K562 (cell line): ENCODE results near the gene DNAJA1. TPM values are rescaled to one million over a fixed set of nuclear protein-coding genes. Genes with fewer than 3 reads are reported as not detected.
A peak's percentile ranks its signal among the peaks of the same experiment; 100 is the strongest.

ENCODE experiments used
- ATAC-seq: fragments of 200-7000 bp; cut with Tn5 transposase; 3 replicates; pipeline ENCODE4 v1.9.1; 2020; ENCODE audit warnings: moderate library complexity
- BruUV-seq: library from RNA; stranded (reverse); fragments of 400-500 nt; replicated peaks from 2 replicates; lab custom pipeline; 2021; lab: Mats Ljungman, UMichigan
- CTCF ChIA-PET: fragments of 300-600 bp; formaldehyde crosslinking; extraction: SDS; loops from one replicate; lab custom pipeline; 2021; ENCODE audit warnings: low intra/inter-chr PET ratio; lab: Yijun Ruan, JAX
- POLR2A ChIA-PET: fragments of 300-600, 350-650 bp; sonication (Branson Sonifier 250); formaldehyde crosslinking; extraction: SDS; loops from one replicate; lab custom pipeline; 2021; ENCODE audit warnings: antibody characterized with exemption, inconsistent platforms; lab: Yijun Ruan, JAX
- DNase-seq, 4 experiments: peaks; one replicate each; pipeline versions ENCODE4 v3.0.0 to v3.0.0-alpha.2; 2011 to 2018; ENCODE audit warnings: low spot score in 3 of 4, mixed read lengths in 3 of 4; ENCODE audit errors: extremely low read depth in 1 of 4
- FAIRE-seq: peaks from 2 replicates; lab custom pipeline; 2011; peaks lifted over from hg19 to GRCh38; lab: Jason Lieb, UNC
- H2AFZ ChIP-seq: 2 replicates; pipeline ENCODE4 v1.6.0; 2011; ENCODE audit warnings: low read depth, low read length, control low read depth, inconsistent platforms
- H3K27ac ChIP-seq: fragments of 200-600 bp; 3 replicates; pipeline ENCODE4 v1.8.0; 2011; ENCODE audit warnings: low read depth, mild to moderate bottlenecking, control low read depth, inconsistent platforms, low read length, moderate library complexity, mixed read lengths; ENCODE audit errors: extremely low read depth
- H3K27me3 ChIP-seq, 2 experiments: fragments of 300-600 bp in 1 of 2; 2 replicates in 1 of 2; 3 replicates in 1 of 2; pipeline versions ENCODE4 v1.6.0 to v1.8.0; 2011; ENCODE audit warnings: inconsistent platforms in 2 of 2, low read length in 2 of 2, mild to moderate bottlenecking in 1 of 2, mixed read lengths in 1 of 2, moderate library complexity in 1 of 2; ENCODE audit not compliant: control insufficient read depth in 2 of 2, insufficient read depth in 2 of 2
- H3K36me3 ChIP-seq: fragments of 300-600 bp; 3 replicates; pipeline ENCODE4 v1.8.0; 2011; ENCODE audit warnings: mild to moderate bottlenecking, low read length, inconsistent platforms; ENCODE audit not compliant: control insufficient read depth, insufficient read depth
- H3K4me1 ChIP-seq, 2 experiments: fragments of 200-600 bp in 1 of 2; replicated peaks in 1 of 2; 2 replicates in 1 of 2; 3 replicates in 1 of 2; pipeline versions ENCODE4 v1.5.1 to v1.8.0; 2011; ENCODE audit warnings: inconsistent platforms in 2 of 2, low read length in 2 of 2, mild to moderate bottlenecking in 1 of 2, mixed read lengths in 1 of 2, moderate library complexity in 1 of 2; ENCODE audit not compliant: control insufficient read depth in 2 of 2, insufficient read depth in 2 of 2
- H3K4me2 ChIP-seq: 2 replicates; pipeline ENCODE4 v1.6.1; 2011; ENCODE audit warnings: low read length, control low read depth, inconsistent platforms, mixed read lengths; ENCODE audit not compliant: insufficient read depth
- H3K4me3 ChIP-seq: fragments of 200-600 bp; sonication (generic), shearing (Covaris generic); 2 replicates; pipeline ENCODE4 v1.5.1; 2016; ENCODE audit warnings: control low read depth, inconsistent platforms
- H3K79me2 ChIP-seq: fragments of 200-600 bp; 3 replicates; pipeline ENCODE4 v1.8.0; 2011; ENCODE audit warnings: low read length, inconsistent platforms; ENCODE audit not compliant: control insufficient read depth, insufficient read depth
- H3K9ac ChIP-seq, 2 experiments: 2 replicates each; pipeline versions ENCODE4 v1.6.0 to v1.6.1; 2011; ENCODE audit warnings: low read depth in 2 of 2, low read length in 2 of 2, control low read depth in 1 of 2, inconsistent platforms in 1 of 2, mild to moderate bottlenecking in 1 of 2, mixed read lengths in 1 of 2; ENCODE audit not compliant: insufficient read depth in 1 of 2
- H3K9me1 ChIP-seq: one replicate; pipeline ENCODE4 v1.6.0; 2011; ENCODE audit warnings: inconsistent platforms, mild to moderate bottlenecking, low read length, moderate library complexity; ENCODE audit not compliant: control insufficient read depth, insufficient read depth
- H3K9me3 ChIP-seq: replicated peaks from 2 replicates; pipeline ENCODE4 v1.5.1; 2011; ENCODE audit warnings: low read depth, low read length, inconsistent platforms; ENCODE audit not compliant: control insufficient read depth, insufficient read depth
- H4K20me1 ChIP-seq: replicated peaks from 2 replicates; pipeline ENCODE4 v1.6.1; 2011; ENCODE audit warnings: low read length, inconsistent platforms, mixed read lengths; ENCODE audit not compliant: control insufficient read depth, insufficient read depth
- ARHGAP35 ChIP-seq: fragments of 450-650 bp; IDR thresholded peaks from 2 replicates; pipeline ENCODE4 v1.6.1; 2018; ENCODE audit not compliant: partially characterized antibody
- BRD9 ChIP-seq: fragments of 450-650 bp; IDR thresholded peaks from 2 replicates; pipeline ENCODE4 v1.6.1; 2018; ENCODE audit warnings: low read depth; ENCODE audit not compliant: partially characterized antibody
- HMGN3 ChIP-seq: IDR thresholded peaks from 2 replicates; pipeline ENCODE4 v1.6.1; 2011; ENCODE audit warnings: borderline replicate concordance, low read depth, mild to moderate bottlenecking, mixed read lengths, low read length; ENCODE audit not compliant: insufficient read length; ENCODE audit errors: extremely low read depth
- MCM7 ChIP-seq, 2 experiments: fragments of 450-650 bp; IDR thresholded peaks; 2 replicates each; pipeline ENCODE4 v1.6.1; 2016 to 2018
- MTF1 ChIP-seq: fragments of 250-450 bp; sonication (Bioruptor Pico); IDR thresholded peaks from 2 replicates; pipeline ENCODE4 v1.9.0; 2021; ENCODE audit warnings: moderate library complexity, mild to moderate bottlenecking, inconsistent platforms, borderline replicate concordance
- PHB2 ChIP-seq: fragments of 450-650 bp; IDR thresholded peaks from 2 replicates; pipeline ENCODE4 v1.6.1; 2017; ENCODE audit warnings: low read depth
- SRF ChIP-seq, 2 experiments: fragments of 250-450, 450-650 bp in 1 of 2; sonication (Bioruptor Pico) in 1 of 2; sonication (generic) in 1 of 2; formaldehyde crosslinking; IDR thresholded peaks; 2 replicates each; pipeline versions ENCODE4 v1.5.0 to v1.5.1; 2020 to 2022; ENCODE audit warnings: mild to moderate bottlenecking in 1 of 2, missing genetic modification reagents in 1 of 2
- STAG1 ChIP-seq: sonication (generic); formaldehyde crosslinking; IDR thresholded peaks from 2 replicates; pipeline ENCODE4 v1.5.0; 2020; ENCODE audit warnings: missing genetic modification reagents, borderline replicate concordance
- SUPT5H ChIP-seq: fragments of 450-650 bp; IDR thresholded peaks from 2 replicates; pipeline ENCODE4 v1.6.1; 2016
- USF2 ChIP-seq: sonication (generic); formaldehyde crosslinking; IDR thresholded peaks from 2 replicates; pipeline ENCODE4 v1.5.0; 2020; ENCODE audit warnings: missing genetic modification reagents
- ZNF280B ChIP-seq: fragments of 250-450 bp; sonication (Bioruptor Pico); IDR thresholded peaks from 2 replicates; pipeline ENCODE4 v1.5.1; 2021; ENCODE audit warnings: mild to moderate bottlenecking
- ZNF431 ChIP-seq: sonication (generic); formaldehyde crosslinking; IDR thresholded peaks from 2 replicates; pipeline ENCODE4 v1.8.0; 2022; ENCODE audit warnings: mild to moderate bottlenecking, missing genetic modification reagents
- WGBS: fragments of 100-300 bp; shearing (Covaris generic); methylation state at CpG from one replicate; pipeline ENCODE4 v1.1.6; 2016; ENCODE audit warnings: low coverage, mixed read lengths; ENCODE audit not compliant: insufficient coverage; ENCODE audit errors: missing lambda C conversion rate; 5-methylcytosine and 5-hydroxymethylcytosine counted together
- in situ Hi-C: fragments of 300-500 bp; cut with MboI; formaldehyde crosslinking; loops from 4 replicates; pipeline ENCODE4 v1.15.0; 2018; ENCODE audit warnings: inconsistent platforms, mixed read lengths
- intact Hi-C: fragments of 100-400 bp; cut with micrococcal nuclease; formaldehyde crosslinking; loops from 2 replicates; pipeline ENCODE4 v1.14.2; 2022
- polyA plus RNA-seq, 8 experiments: library from polyadenylated mRNA; depleted of rRNA in 4 of 8; stranded (reverse) in 5 of 8; unstranded in 3 of 8; fragments of >200 nt; fragmentation: Nextera tagmentation in 2 of 8; fragmentation: Illumina TruSeq in 1 of 8; extraction: Ambion mirVana in 2 of 8; extraction: Trizol in 1 of 8; gene quantifications; 2 replicates each; pipeline versions ENCODE4 v1.2.1 to v1.2.3, GENCODE V29; 2011 to 2014; ENCODE audit warnings: inconsistent platforms in 1 of 8, missing spikeins in 1 of 8
- total RNA-seq, 7 experiments: library from RNA; depleted of rRNA in 6 of 7; stranded (reverse); fragments of >200 nt in 6 of 7; fragmentation: Illumina TruSeq in 2 of 7; extraction: Trizol in 2 of 7; gene quantifications; 2 replicates each; pipeline versions ENCODE4 v1.2.1 to v1.2.3, GENCODE V29; 2011 to 2021; ENCODE audit warnings: low replicate concordance in 1 of 7

The DNAJA1 gene
- total and polyA plus RNA-seq, 9 of the 15 experiments (the other 6 are each of a cell fraction or from before 2014, with no cell fraction given), result 109 to 359 (median 175) TPM

GRCh38 chr9:33080534-33080933 is 55.5 kb downstream of the DNAJA1 start:
- Histone ChIP-seq H3K4me2 (peak overlapping the region; percentile 51; the same call in 1 of the 2 replicates), H4K20me1 (no peaks in the 10 kb centered on the region), H3K4me1 (peaks cover 0 to 6% of the 10 kb centered on the region in 2 experiments; a peak in 3 of 5 replicates), H3K27ac (no peak overlapping the region), H3K9me1 (no peaks in the 10 kb centered on the region), H3K9me3 (no peaks in the 10 kb centered on the region), H2AFZ (peak overlapping the region; percentile 92), H3K36me3 (no peaks in the 10 kb centered on the region), H3K4me3 (no peak overlapping the region), H3K27me3 (no peaks in the 10 kb centered on the region), H3K79me2 (peaks cover 11% of the 10 kb centered on the region), H3K9ac (peak overlapping the region in 1 of 2 experiments; percentile 38; a peak in 1 of 4 replicates)
- WGBS, result 36% methylated on average over 6 of the region's 6 CpGs
- in situ Hi-C loops (loop anchor here (5.0 kb wide), 1 partner anchor 147 kb away; no protein-coding TSS in a partner anchor), intact Hi-C loops (no loop called here)
- TF ChIP-seq MCM7 (IDR thresholded peaks at IDR 0.05), result no peak
- no peak for TF ChIP-seq ARHGAP35
- no peak for TF ChIP-seq USF2 (CRISPR knock-in tag)
- TF ChIP-seq PHB2, result no peak
- no peak for TF ChIP-seq SUPT5H
- TF ChIP-seq HMGN3, result no peak
- no peak for TF ChIP-seq BRD9
- TF ChIP-seq ZNF431, result no peak
- no peak for TF ChIP-seq MTF1
- TF ChIP-seq ZNF280B (CRISPR knock-in tag), result no peak
- no peak for TF ChIP-seq STAG1 (CRISPR knock-in tag)
- TF ChIP-seq SRF (CRISPR knock-in tag; IDR thresholded peaks at IDR 0.05), result no peak
- DNase-seq, result no peak
- ATAC-seq, result no peak
- POLR2A ChIA-PET, result interaction anchor here (0.6 to 0.7 kb wide), 2 partner anchors 56 to 127 kb away, joined by 3 read pairs; no protein-coding TSS in a partner anchor
- FAIRE-seq, result no peak
- CTCF ChIA-PET, result interaction anchor here (1.3 to 5.1 kb wide), 2 partner anchors 99 to 145 kb away, joined by 8 to 42 read pairs; no protein-coding TSS in a partner anchor
- BruUV-seq, result no TSS peak
